ENCODE data around the gene TAOK3.
"Not testable (repeated sequence)": the region's sequence is repeated elsewhere in the genome, so short reads cannot be mapped to it uniquely, and the experiment has no call there.

TAOK3 gene

DNA sequence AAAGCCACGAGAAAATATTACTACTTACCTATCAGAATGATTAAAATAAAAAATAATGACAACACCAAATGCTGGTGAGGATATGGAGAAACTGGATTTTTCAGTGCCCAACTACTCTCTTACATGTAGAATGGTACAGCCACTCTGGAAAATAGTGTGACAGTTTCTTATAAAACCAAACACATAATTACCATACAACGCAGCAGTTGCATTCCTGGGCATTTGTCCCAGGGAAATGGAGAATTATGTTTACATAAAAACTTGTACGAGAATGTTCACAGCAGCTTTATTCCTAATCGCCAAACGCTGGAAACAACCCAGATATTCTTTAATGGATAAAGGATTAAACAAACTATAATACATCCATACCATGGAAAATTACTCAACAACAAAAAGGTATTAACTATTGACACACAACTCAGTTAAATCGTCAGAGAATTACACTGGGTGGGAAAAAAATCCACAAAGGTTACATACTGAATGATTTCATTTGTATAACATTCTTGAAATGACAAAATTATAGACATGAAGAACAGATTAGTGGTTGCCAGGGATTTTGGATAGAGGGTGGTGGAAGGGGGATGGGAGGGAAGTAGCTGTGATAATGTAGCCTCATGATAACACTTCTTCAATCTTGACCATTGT lies 35.4 kb downstream of the TAOK3 start:
- DNase-seq (ENCODE audit: low read depth), result no peak

GRCh38 chr12:118336123-118336522 lies 36.6 kb downstream of the TAOK3 start:
- no peak for DNase-seq (ENCODE audit: low read depth)

DNA sequence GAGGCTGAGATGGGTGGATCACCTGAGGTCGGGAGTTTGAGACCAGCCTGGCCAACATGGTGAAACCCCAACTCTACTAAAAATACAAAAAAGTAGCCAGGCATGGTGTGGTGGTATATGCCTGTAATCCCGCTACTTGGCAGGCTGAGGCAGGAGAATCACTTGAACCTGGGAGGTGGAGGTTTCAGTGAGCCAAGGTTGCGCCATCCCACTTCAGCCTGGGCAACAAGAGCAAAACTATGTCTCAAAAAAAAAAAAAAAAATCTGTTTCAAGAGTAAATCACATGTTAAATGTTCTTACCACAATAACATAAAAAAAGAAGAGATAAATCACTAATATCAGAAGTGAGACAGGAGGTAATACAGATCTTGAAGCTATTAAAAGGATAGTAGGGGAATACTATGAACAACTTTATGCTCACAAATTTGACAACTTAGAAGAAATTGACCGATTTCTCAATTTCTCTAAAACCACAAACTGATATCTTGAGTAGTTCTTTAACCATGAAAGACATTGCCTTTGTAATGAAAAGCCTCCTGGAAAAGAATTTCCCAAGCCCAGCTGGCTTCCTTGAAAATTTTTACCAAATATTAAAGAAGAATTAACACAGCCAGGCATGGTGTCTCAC lies 37.7 kb downstream of the TAOK3 start:
- DNase-seq (ENCODE audit: low read depth), result no peak

- DNase-seq (ENCODE audit: low read depth), result no peak
Measured at GRCh38 chr12:118334241-118334640, 38.5 kb downstream of the TAOK3 start.

GRCh38 chr12:118332511-118332910 lies 40.2 kb downstream of the TAOK3 start:
- no peak for DNase-seq (ENCODE audit: low read depth)

GRCh38 chr12:118330421-118331018 lies 42.2 kb downstream of the TAOK3 start:
- no peak for DNase-seq (ENCODE audit: low read depth)

GRCh38 chr12:118328486-118329330 lies 44.0 kb downstream of the TAOK3 start:
- no peak for DNase-seq (ENCODE audit: low read depth)

DNA sequence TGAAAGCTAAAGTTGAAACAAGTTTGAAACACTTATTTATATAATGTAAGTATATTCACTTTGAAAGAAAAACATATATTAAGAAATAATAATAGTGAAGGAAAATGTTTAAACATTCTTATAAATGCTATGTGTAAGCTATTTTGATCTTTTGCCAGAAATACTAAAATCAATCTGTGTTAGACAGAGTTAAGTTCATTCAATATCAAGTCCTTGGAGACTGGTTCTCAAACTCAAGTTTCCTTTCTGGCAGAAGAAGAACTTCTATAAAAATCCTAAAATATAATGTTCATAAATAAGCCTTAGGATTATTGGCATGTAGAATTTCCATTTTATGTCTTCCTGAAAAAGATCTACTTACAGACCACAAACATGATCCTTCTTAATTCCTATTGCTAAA lies 45.3 kb downstream of the TAOK3 start:
- no peak for DNase-seq (ENCODE audit: low read depth)

GRCh38 chr12:118326991-118327390 lies 45.7 kb downstream of the TAOK3 start:
- no peak for DNase-seq (ENCODE audit: low read depth)

DNA sequence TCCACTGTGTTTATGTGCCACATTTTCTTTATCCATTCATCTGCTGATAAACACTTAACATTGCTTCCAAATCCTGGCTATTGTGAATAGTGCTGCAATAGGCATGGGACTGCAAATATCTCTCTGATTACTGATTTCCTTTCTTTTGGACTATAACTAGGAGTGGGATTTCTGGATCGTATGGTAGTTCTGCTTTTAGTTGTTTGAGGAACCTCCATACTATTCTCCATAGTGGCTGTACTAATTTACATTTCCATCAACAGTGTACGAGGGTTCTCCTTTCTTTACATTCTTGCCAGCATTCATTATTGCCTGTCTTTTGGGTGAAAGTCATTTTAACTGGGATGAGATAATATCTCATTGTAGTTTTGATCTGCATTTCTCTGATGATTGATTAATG lies 47.6 kb downstream of the TAOK3 start:
- DNase-seq (ENCODE audit: low read depth), result no peak

DNA sequence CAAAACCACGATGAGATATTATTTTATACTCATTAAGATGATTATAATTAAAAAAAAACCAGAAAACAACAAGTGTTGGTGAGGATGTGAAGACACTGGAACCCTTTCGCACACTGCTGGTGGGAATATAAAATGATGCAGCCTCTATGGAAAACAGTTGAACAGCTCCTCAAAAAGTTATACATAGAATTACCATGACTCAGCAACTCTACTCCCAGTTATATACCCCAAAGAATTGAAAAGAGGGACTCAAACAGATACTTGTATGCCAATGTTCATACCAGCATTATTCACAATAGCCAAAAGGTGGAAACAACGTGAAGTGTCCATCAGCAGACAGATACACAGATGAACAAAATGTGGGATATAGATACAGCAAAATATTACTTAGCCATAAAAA lies 53.1 kb downstream of the TAOK3 start:
- DNase-seq (ENCODE audit: low read depth), result no peak

DNA sequence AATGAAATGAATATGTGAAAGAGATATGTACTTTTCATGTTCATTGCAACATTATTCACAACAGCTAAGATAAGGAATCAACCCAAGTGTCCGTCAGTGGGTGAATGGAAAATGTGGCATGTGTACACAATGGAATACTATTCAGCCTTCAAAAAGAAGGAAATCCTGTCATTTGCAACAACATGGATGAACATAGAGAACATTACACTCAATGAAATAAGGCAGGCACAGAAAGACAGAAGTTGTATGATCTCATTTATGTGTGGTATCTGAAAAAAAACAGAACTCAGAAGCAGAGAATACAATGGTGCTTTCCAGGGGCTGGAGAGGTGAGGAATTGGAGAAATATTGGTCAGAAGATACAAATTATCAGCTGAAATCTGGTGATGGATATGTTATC lies 54.0 kb downstream of the TAOK3 start:
- no peak for DNase-seq (ENCODE audit: low read depth)

GRCh38 chr12:118317729-118318128 lies 55.0 kb downstream of the TAOK3 start:
- DNase-seq (ENCODE audit: low read depth), result no peak

GRCh38 chr12:118315821-118316220 lies 56.9 kb downstream of the TAOK3 start:
- DNase-seq (ENCODE audit: low read depth), result no peak

DNA sequence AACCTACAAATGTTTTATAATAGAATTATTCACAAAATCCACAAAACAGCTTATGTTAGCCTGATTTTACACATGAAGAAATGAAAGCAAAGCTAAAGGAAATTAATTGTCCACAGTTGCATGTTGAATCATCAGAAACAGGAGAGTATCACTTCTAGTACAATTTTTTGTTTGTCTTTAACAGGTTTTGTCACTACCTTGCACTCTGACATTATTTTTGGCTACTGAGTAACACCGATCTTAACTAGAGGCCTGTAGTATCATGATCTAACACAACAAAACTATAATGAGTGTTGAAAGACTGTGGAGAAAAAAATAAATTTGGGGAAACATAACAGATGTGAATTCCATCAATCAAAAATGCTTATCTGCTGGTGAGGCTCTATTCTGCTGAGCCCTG lies 60.1 kb downstream of the TAOK3 start:
- DNase-seq (ENCODE audit: low read depth), result no peak

- DNase-seq (ENCODE audit: low read depth), result no peak
Measured at GRCh38 chr12:118311666-118312065, 61.0 kb downstream of the TAOK3 start.

DNA sequence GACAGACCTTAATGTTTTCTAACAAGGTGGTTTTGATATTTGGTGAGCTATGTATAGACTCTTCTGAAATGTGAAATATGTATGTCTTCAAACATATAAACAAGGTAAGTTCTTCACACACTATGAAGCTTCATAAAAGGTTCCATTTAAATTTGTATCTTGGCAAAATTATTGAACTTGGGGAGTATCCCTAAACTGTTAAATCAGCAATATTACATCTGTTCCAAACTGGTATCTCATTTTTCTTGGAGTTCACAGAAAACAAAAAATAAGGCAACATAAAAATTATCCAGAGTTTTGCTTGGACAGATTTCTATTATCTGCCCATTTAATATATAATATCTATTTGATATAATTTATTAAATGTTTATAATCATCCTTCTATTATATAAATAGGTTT lies 62.4 kb downstream of the TAOK3 start:
- DNase-seq (ENCODE audit: low read depth), result no peak

GRCh38 chr12:118308006-118308405 lies 64.7 kb downstream of the TAOK3 start:
- not testable (repeated sequence) for DNase-seq (ENCODE audit: low read depth)

DNA sequence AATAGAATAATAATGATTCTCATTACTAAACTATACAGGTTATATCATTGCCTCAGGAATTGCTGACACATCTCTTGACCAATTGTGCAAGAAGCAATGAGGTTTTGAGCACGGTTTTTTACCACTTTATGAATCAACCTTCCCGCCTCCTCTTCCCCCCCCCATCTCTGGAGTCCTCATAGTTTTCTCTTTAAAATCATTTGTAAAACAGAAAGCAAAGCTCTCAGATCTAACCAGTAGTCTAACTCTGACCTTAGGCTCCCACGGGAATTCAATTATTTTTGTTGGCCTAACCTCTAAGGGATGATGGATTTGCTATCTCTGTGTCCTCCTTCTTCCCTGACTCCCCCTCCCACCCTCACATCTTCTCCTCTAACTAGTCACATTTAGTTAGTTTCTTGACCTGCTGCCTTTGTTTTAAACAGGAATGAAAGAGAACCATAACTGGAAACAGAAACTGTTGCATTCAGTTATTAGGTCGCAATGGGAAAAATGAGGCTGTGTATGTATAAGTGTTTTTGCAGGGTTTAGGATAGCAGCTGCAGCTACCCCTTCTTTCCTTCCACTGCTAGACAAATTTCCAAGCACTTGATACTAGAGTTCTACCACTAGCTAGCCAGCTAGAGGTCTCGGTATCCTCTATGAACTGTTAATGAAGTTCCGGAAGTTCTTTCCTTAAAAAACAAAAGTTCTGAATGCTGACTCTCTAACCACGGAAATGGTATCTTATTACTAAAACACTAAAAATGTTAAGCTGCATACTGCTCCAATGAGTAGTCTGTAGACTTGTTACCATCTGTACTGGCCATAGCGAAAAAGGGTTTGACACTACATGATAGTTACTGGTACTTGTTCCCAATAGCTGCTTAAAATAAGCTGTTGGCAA lies 65.4 kb downstream of the TAOK3 start:
- DNase-seq (ENCODE audit: low read depth), result no peak

GRCh38 chr12:118304093-118304492 lies 68.6 kb downstream of the TAOK3 start:
- no peak for DNase-seq (ENCODE audit: low read depth)

- DNase-seq (ENCODE audit: low read depth), result no peak
Measured at GRCh38 chr12:118302053-118302452, 70.7 kb downstream of the TAOK3 start.
